AG10803 (cell line): ENCODE results near the gene MYBPC2.
"Not testable (repeated sequence)": the region's sequence is repeated elsewhere in the genome, so short reads cannot be mapped to it uniquely, and the experiment has no call there.

Source experiments
- DNase-seq: peaks from one replicate; pipeline ENCODE4 v3.0.0; 2010; ENCODE audit warnings: low read depth
- H3K4me3 ChIP-seq: 2 replicates; pipeline ENCODE4 v1.5.1; 2011; ENCODE audit warnings: mild to moderate bottlenecking, low read length, control low read depth
- CTCF ChIP-seq: conservative IDR thresholded peaks from 2 replicates; pipeline ENCODE4 v1.5.1; 2011; ENCODE audit warnings: mild to moderate bottlenecking, low read length, control low read depth, inconsistent platforms

Gene MYBPC2

GRCh38 chr19:50437862-50438449 is 5.3 kb downstream of the MYBPC2 start:
- no peak overlapping the region for H3K4me3 ChIP-seq
- DNase-seq, result no peak
- TF ChIP-seq CTCF, result no peak

GRCh38 chr19:50439130-50439529 is 6.4 kb downstream of the MYBPC2 start:
- not testable (repeated sequence) for DNase-seq, H3K4me3 ChIP-seq

DNA sequence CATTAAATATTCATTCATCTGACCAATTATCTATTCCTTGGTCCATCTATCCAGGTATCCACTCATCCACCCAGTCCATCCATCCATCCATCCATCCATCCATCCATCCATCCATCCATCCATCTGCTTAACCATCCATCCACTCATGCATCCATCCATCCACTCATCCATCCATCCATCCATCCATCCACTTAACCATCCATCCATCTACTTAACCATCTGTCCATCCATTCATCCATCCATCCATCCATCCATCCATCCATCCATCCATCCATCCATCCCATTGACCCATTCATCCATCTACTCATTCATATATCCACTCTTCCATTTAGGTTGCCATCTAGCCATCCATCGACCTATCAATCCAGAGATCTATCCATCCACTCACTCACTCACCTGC is 11.4 kb downstream of the MYBPC2 start:
- DNase-seq, result no peak
- H3K4me3 ChIP-seq, result no peak overlapping the region
- no peak for TF ChIP-seq CTCF

- DNase-seq, result no peak
- TF ChIP-seq CTCF, result no peak
- no peak overlapping the region for H3K4me3 ChIP-seq
Measured at GRCh38 chr19:50447053-50447452, 14.4 kb downstream of the MYBPC2 start.

- no peak for DNase-seq
- no peak for TF ChIP-seq CTCF
- no peak overlapping the region for H3K4me3 ChIP-seq
Measured at GRCh38 chr19:50447750-50448149, 15.1 kb downstream of the MYBPC2 start.

DNA sequence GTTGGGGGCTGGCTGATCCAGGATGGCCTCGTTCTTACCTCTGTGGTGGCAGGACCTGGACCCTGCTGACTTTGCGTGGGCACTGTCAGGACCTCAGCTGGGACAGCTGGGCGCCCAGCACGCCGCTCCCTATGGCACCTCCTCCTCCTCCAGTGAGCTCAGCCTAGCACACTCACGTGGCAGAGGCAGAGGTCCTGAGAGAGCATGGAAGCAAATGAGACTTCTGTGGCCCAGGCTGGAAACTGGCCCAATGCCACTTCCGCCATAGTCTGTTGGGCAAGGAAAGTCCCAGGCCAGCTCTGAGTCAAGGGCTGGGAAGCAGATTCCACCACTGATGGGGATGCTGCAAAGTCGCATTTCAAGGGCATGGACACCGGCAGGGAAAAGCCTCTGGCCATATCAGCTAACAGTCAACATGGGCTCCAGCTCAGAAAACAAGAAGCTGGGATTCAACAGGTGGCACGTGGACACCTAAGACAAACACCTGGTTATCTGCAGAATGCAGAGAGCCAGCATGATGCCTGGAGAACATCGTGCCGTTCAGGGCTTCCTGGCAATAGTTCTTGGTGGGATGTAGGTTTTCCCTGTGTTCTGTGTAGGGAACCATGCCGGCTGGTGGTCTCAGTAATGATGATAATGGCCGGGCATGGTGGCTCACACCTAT is 16.7 kb downstream of the MYBPC2 start:
- TF ChIP-seq CTCF, result no peak
- no peak for DNase-seq
- no peak overlapping the region for H3K4me3 ChIP-seq

DNA sequence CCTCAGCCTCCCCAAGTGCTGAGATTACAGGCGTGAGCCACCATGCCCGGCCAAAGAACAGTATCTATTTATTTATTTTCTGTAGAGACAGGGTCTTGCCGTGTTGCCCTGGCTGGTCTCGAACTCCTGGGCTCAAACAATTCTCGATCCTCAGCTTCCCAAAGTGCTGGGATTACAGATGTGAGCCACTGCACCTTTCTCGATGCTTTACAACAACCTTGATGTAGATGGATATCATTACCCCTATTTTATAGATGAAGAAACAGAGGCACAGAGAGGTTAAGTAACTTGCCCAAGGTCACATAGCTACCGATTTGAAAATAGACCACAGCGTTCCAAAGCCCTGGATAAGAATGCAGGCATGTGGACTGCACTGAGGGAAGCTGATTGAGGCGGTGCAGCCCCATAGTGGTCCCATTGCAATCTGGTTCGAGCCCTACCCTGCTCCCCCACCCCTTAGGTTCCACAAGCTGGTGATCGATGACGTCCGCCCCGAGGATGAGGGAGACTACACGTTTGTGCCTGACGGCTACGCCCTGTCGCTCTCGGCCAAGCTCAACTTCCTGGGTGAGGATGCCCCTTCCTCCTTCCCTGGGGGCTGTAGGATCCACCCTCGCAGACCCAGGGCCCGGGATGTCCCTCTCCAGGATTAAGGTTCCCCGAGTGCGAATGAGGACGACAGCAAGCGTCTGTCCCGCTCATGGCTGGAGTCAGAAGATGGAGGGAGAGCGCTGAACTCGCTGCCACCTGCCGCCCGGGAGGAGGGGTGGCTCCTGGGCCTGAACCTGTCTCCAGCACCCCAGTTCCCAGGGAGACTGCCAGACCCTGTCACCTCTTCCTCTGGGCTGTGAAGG is 17.9 kb downstream of the MYBPC2 start:
- no peak overlapping the region for H3K4me3 ChIP-seq
- DNase-seq, result no peak
- no peak for TF ChIP-seq CTCF
